ENCODE measurements around the gene ITPR2. TPM values are rescaled to one million over a fixed set of nuclear protein-coding genes. Genes with fewer than 3 reads are reported as not detected.
"Not testable (repeated sequence)": the region's sequence is repeated elsewhere in the genome, so short reads cannot be mapped to it uniquely, and the experiment has no call there.

The ITPR2 gene
- polyA plus RNA-seq, 1 experiment: 3.5 TPM

- Histone ChIP-seq H3K27me3 (ENCODE audit: control insufficient read depth, insufficient read depth, low read length) (no peaks in the 10 kb centered on the region), H3K4me3 (ENCODE audit: low read depth, low read length) (no peak overlapping the region), H3K36me3 (ENCODE audit: control insufficient read depth, insufficient read depth, low read length) (no peaks in the 10 kb centered on the region)
- DNase-seq (ENCODE audit: low read depth): no peak
- TF ChIP-seq CTCF (IDR thresholded peaks at IDR 0.05; ENCODE audit: insufficient read depth, low read depth, low read length): peak; percentile 45
- CTCF ChIA-PET: interaction anchor here (0.6 to 1.4 kb wide), 3 partner anchors 10 to 1866 kb away, joined by 3 read pairs; no protein-coding TSS in a partner anchor
- POLR2A ChIA-PET: no interaction called here
Observed at GRCh38 chr12:26524862-26525465, 308.0 kb downstream of the ITPR2 start.

GRCh38 chr12:26523708-26524150, 309.3 kb downstream of the ITPR2 start:
- 0 out of 2 replicates have a peak, but pooled peaks have one; percentile 9 for TF ChIP-seq CTCF (IDR thresholded peaks at IDR 0.05; ENCODE audit: insufficient read depth, low read depth, low read length)
- DNase-seq (ENCODE audit: low read depth): peak; percentile 74
- ChIA-PET POLR2A (interaction anchor here (0.5 kb wide), 1 partner anchor 323 kb away, joined by 3 read pairs; no protein-coding TSS in a partner anchor), CTCF (interaction anchor here (1.2 to 1.5 kb wide), 3 partner anchors 11 to 90 kb away, joined by 3 to 6 read pairs (median 3); no protein-coding TSS in a partner anchor)
- Histone ChIP-seq H3K4me3 (ENCODE audit: low read depth, low read length) (no peak overlapping the region), H3K36me3 (ENCODE audit: control insufficient read depth, insufficient read depth, low read length) (no peaks in the 10 kb centered on the region), H3K27me3 (ENCODE audit: control insufficient read depth, insufficient read depth, low read length) (no peaks in the 10 kb centered on the region)

GRCh38 chr12:26520869-26521268, 312.1 kb downstream of the ITPR2 start:
- no peaks in the 10 kb centered on the region for H3K27me3 ChIP-seq (ENCODE audit: control insufficient read depth, insufficient read depth, low read length)
- no peaks in the 10 kb centered on the region for H3K36me3 ChIP-seq (ENCODE audit: control insufficient read depth, insufficient read depth, low read length)
- TF ChIP-seq CTCF (IDR thresholded peaks at IDR 0.05; ENCODE audit: insufficient read depth, low read depth, low read length): no peak
- no peak overlapping the region for H3K4me3 ChIP-seq (ENCODE audit: low read depth, low read length)
- DNase-seq (ENCODE audit: low read depth): no peak
- CTCF ChIA-PET: interaction anchor here (0.6 kb wide), 1 partner anchor 257 kb away, joined by 3 read pairs; no protein-coding TSS in a partner anchor
- POLR2A ChIA-PET: no interaction called here

GRCh38 chr12:26520109-26520508, 312.9 kb downstream of the ITPR2 start:
- H3K4me3 ChIP-seq (ENCODE audit: low read depth, low read length): no peak overlapping the region
- POLR2A ChIA-PET: no interaction called here
- TF ChIP-seq CTCF (IDR thresholded peaks at IDR 0.05; ENCODE audit: insufficient read depth, low read depth, low read length): no peak
- DNase-seq (ENCODE audit: low read depth): no peak
- H3K27me3 ChIP-seq (ENCODE audit: control insufficient read depth, insufficient read depth, low read length): no peaks in the 10 kb centered on the region
- H3K36me3 ChIP-seq (ENCODE audit: control insufficient read depth, insufficient read depth, low read length): no peaks in the 10 kb centered on the region
- CTCF ChIA-PET: no interaction called here

- DNase-seq (ENCODE audit: low read depth): no peak
- POLR2A ChIA-PET: no interaction called here
- CTCF ChIA-PET: no interaction called here
Observed at GRCh38 chr12:26519462-26519861, 313.5 kb downstream of the ITPR2 start.

GRCh38 chr12:26517320-26517719, 315.7 kb downstream of the ITPR2 start:
- H3K27me3 ChIP-seq (ENCODE audit: control insufficient read depth, insufficient read depth, low read length); POLR2A ChIA-PET; H3K36me3 ChIP-seq (ENCODE audit: control insufficient read depth, insufficient read depth, low read length); DNase-seq (ENCODE audit: low read depth); CTCF ChIA-PET; H3K4me3 ChIP-seq (ENCODE audit: low read depth, low read length): not testable (repeated sequence)

More at GRCh38 chr12:26519462-26519861, 313.5 kb downstream of the ITPR2 start:
- no peak for TF ChIP-seq CTCF (IDR thresholded peaks at IDR 0.05; ENCODE audit: insufficient read depth, low read depth, low read length)
- Histone ChIP-seq H3K27me3 (ENCODE audit: control insufficient read depth, insufficient read depth, low read length) (no peaks in the 10 kb centered on the region), H3K36me3 (ENCODE audit: control insufficient read depth, insufficient read depth, low read length) (no peaks in the 10 kb centered on the region), H3K4me3 (ENCODE audit: low read depth, low read length) (no peak overlapping the region)

Data from BJ (cell line).